ENCODE results near the gene PAH.
"Not testable (repeated sequence)": the region's sequence is repeated elsewhere in the genome, so short reads cannot be mapped to it uniquely, and the experiment has no call there.

PAH gene

GRCh38 chr12:102891756-102892155 is 25.3 kb downstream of the PAH start:
- no peak for DNase-seq

- DNase-seq = no peak
Measured at GRCh38 chr12:102888511-102888910, 28.5 kb downstream of the PAH start.

GRCh38 chr12:102885043-102885932 is 31.8 kb downstream of the PAH start:
- DNase-seq = no peak

GRCh38 chr12:102883204-102883799 is 33.7 kb downstream of the PAH start:
- peak in 1 of 2 experiments; percentile 50 for DNase-seq

GRCh38 chr12:102880783-102881182 is 36.3 kb downstream of the PAH start:
- no peak for DNase-seq

- DNase-seq = peak in 1 of 2 experiments; percentile 51
Measured at GRCh38 chr12:102879144-102879763, 37.8 kb downstream of the PAH start.

- no peak for DNase-seq
Measured at GRCh38 chr12:102876883-102877282, 40.2 kb downstream of the PAH start.

GRCh38 chr12:102874819-102875218 is 42.2 kb downstream of the PAH start:
- no peak for DNase-seq

- DNase-seq = no peak
Measured at GRCh38 chr12:102873077-102873476, 44.0 kb downstream of the PAH start.

- no peak for DNase-seq
Measured at GRCh38 chr12:102871014-102871413, 46.0 kb downstream of the PAH start.

- DNase-seq = no peak
Measured at GRCh38 chr12:102869571-102869970, 47.5 kb downstream of the PAH start.

- no peak for DNase-seq
Measured at GRCh38 chr12:102865821-102866615, 51.0 kb downstream of the PAH start.

- DNase-seq = no peak
Measured at GRCh38 chr12:102862486-102862885, 54.6 kb downstream of the PAH start.

GRCh38 chr12:102851246-102851645 is 65.8 kb downstream of the PAH start:
- DNase-seq = no peak

GRCh38 chr12:102849722-102850447 is 67.2 kb downstream of the PAH start:
- DNase-seq = no peak

GRCh38 chr12:102848832-102849231 is 68.2 kb downstream of the PAH start:
- no peak for DNase-seq

- no peak for DNase-seq
Measured at GRCh38 chr12:102847131-102847530, 69.9 kb downstream of the PAH start.

GRCh38 chr12:102833687-102834441 is 83.2 kb downstream of the PAH start:
- no peak for DNase-seq

- DNase-seq = not testable (repeated sequence)
Measured at GRCh38 chr12:102832826-102833225, 84.2 kb downstream of the PAH start.

- no peak for DNase-seq
Measured at GRCh38 chr12:102824218-102824835, 92.7 kb downstream of the PAH start.

- DNase-seq = no peak
Measured at GRCh38 chr12:102821149-102821548, 95.9 kb downstream of the PAH start.

All from NCI-H446 (cell line).